Mucosa of rectum (tissue), 2 donors: ENCODE measurements around the gene RANBP17.
"Not testable (repeated sequence)": the region's sequence is repeated elsewhere in the genome, so short reads cannot be mapped to it uniquely, and the experiment has no call there.

Experiments
- H3K27ac ChIP-seq, 2 donors: one replicate each; pipeline ENCODE4 v1.7.0; 2013; ENCODE audit warnings: inconsistent platforms in 2 of 2, low read depth in 2 of 2, low read length in 2 of 2
- H3K27me3 ChIP-seq, 2 donors: one replicate each; pipeline ENCODE4 v1.7.0; 2013; ENCODE audit warnings: low read length in 2 of 2; ENCODE audit not compliant: control insufficient read depth in 2 of 2, insufficient read depth in 2 of 2
- H3K36me3 ChIP-seq, 2 donors: one replicate each; pipeline ENCODE4 v1.7.0; 2013; ENCODE audit warnings: low read length in 2 of 2; ENCODE audit not compliant: control insufficient read depth in 2 of 2, insufficient read depth in 2 of 2
- H3K4me1 ChIP-seq, 2 donors: one replicate each; pipeline ENCODE4 v1.7.0; 2013; ENCODE audit warnings: low read length in 2 of 2, mild to moderate bottlenecking in 1 of 2; ENCODE audit not compliant: control insufficient read depth in 2 of 2, insufficient read depth in 2 of 2
- H3K4me3 ChIP-seq, 2 donors: one replicate each; pipeline ENCODE4 v1.7.0; 2013; ENCODE audit warnings: low read length in 2 of 2
- H3K9ac ChIP-seq, 2 donors: one replicate each; pipeline ENCODE4 v1.7.0; 2013; ENCODE audit warnings: low read length in 2 of 2, low read depth in 1 of 2, mild to moderate bottlenecking in 1 of 2
- H3K9me3 ChIP-seq, 2 donors: one replicate each; pipeline ENCODE4 v1.7.0; 2013; ENCODE audit warnings: low read length in 2 of 2; ENCODE audit not compliant: control insufficient read depth in 2 of 2
- donor health status: healthy.
- donor health status: Normal muscosa, but diverticular disease.

The RANBP17 gene

DNA sequence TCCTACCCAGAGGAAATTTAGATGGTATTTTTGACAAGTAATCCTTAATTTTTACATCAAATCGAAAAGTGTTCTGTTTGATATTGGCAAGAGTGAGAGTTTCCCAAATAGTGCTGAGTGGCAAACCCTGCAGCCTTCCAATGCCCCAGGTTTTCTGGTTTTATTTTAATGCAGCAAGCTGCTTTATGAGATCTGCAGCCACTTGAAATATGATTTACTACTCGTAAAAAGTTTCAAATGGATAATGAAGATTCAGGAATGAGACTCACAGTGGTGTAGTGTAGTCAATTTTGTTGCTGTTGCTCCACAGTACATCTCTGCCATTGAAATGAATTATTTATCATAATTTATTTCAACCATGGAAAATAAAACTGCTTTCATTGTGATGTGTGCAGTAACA is 423.6 kb downstream of the RANBP17 start:
- Histone ChIP-seq H3K9ac (no peak overlapping the region), H3K36me3 (no peaks in the 10 kb centered on the region), H3K4me3 (no peak overlapping the region), H3K27ac (no peak overlapping the region), H3K4me1 (no peaks in the 10 kb centered on the region), H3K9me3 (no peaks in the 10 kb centered on the region), H3K27me3 (no peaks in the 10 kb centered on the region)

- Histone ChIP-seq H3K27ac (no peak overlapping the region), H3K27me3 (no peaks in the 10 kb centered on the region), H3K4me1 (no peaks in the 10 kb centered on the region), H3K4me3 (no peak overlapping the region), H3K36me3 (no peaks in the 10 kb centered on the region), H3K9me3 (no peaks in the 10 kb centered on the region), H3K9ac (no peak overlapping the region)
Observed at GRCh38 chr5:171288066-171288465, 426.2 kb downstream of the RANBP17 start.

DNA sequence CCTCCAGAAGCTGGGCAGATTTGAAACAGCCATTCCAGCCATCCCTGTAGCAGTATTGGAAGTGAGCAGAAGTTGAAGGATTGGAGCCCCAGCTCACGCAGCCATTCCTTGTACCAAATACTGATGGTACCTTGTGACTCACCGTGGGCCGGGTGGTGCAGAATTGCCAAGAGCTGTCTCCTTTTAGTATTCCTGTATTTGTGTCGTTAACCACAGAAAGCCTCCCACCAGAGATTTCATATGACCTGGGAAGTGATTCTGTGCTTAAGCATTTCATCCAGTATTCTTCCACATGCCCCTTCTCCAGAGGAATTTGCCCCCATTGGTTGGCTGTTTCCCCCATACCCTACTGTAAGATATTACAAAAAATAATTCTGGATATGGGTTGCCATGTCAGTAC is 429.6 kb downstream of the RANBP17 start:
- H3K4me1 ChIP-seq = no peaks in the 10 kb centered on the region
- no peak overlapping the region for H3K9ac ChIP-seq
- H3K27me3 ChIP-seq = no peaks in the 10 kb centered on the region
- H3K9me3 ChIP-seq = no peaks in the 10 kb centered on the region
- no peak overlapping the region for H3K4me3 ChIP-seq
- H3K27ac ChIP-seq = no peak overlapping the region
- no peaks in the 10 kb centered on the region for H3K36me3 ChIP-seq

DNA sequence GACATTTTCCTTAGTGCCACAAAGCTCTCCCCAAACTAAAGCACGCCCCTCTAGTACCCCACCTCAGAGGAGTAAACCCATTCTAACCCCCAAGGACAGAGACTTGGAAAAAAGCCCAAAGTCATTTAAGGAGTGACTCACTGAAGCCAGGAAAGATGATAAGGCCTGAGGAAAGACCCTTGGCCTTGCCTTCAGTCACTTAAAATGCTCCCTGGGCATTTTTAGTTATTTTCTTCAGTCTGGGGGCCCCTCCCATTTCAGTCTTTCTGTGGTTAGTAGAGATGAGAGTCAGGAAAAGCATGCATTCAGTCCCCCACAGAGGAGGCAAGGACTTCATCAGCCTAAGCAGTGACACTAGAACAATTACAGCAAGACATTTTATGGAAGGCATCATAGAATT is 433.5 kb downstream of the RANBP17 start:
- no peak overlapping the region for H3K4me3 ChIP-seq
- no peaks in the 10 kb centered on the region for H3K36me3 ChIP-seq
- no peak overlapping the region for H3K27ac ChIP-seq
- no peaks in the 10 kb centered on the region for H3K27me3 ChIP-seq
- H3K9ac ChIP-seq = no peak overlapping the region
- H3K9me3 ChIP-seq = no peaks in the 10 kb centered on the region
- no peaks in the 10 kb centered on the region for H3K4me1 ChIP-seq

DNA sequence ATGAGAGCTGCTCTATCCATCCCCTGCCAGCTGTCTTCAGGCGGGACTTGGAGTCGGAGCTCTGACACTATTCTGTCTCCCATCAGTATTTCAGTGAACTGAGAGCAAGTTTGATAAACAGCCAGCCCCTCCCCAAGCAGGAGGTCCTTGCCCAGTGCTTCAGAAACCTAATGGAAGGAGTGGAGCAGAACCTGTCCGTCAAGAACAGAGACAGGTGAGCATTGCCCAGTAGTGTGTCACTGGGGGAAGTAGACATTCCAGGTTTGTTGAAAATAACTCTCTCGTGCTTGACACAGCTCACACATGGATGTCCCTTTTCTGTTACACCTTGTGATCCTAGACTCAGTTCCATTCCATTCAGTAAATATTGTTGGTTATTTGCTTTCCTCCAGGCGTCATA is 434.0 kb downstream of the RANBP17 start:
- Histone ChIP-seq H3K4me1 (no peaks in the 10 kb centered on the region), H3K27me3 (no peaks in the 10 kb centered on the region), H3K36me3 (peaks cover 0 to 2% of the 10 kb centered on the region in 2 donors), H3K9ac (no peak overlapping the region), H3K4me3 (no peak overlapping the region), H3K27ac (no peak overlapping the region), H3K9me3 (no peaks in the 10 kb centered on the region)

- H3K27ac ChIP-seq, H3K9ac ChIP-seq, H3K27me3 ChIP-seq, H3K4me3 ChIP-seq, H3K9me3 ChIP-seq, H3K36me3 ChIP-seq, H3K4me1 ChIP-seq: not testable (repeated sequence)
Observed at GRCh38 chr5:171297941-171298340, 436.1 kb downstream of the RANBP17 start.

GRCh38 chr5:171299228-171299627 is 437.4 kb downstream of the RANBP17 start:
- H3K36me3 ChIP-seq = peaks cover 0 to 2% of the 10 kb centered on the region in 2 donors
- no peaks in the 10 kb centered on the region for H3K9me3 ChIP-seq
- H3K4me3 ChIP-seq = no peak overlapping the region
- H3K27ac ChIP-seq = no peak overlapping the region
- no peaks in the 10 kb centered on the region for H3K4me1 ChIP-seq
- H3K9ac ChIP-seq = no peak overlapping the region
- peaks cover 1 to 4% of the 10 kb centered on the region in 2 donors for H3K27me3 ChIP-seq

GRCh38 chr5:171299851-171300250 is 438.0 kb downstream of the RANBP17 start:
- Histone ChIP-seq H3K4me1 (no peaks in the 10 kb centered on the region), H3K27ac (no peak overlapping the region), H3K9me3 (no peaks in the 10 kb centered on the region), H3K9ac (no peak overlapping the region), H3K4me3 (no peak overlapping the region), H3K27me3 (peaks cover 4% of the 10 kb centered on the region in 2 donors), H3K36me3 (peaks cover 0 to 2% of the 10 kb centered on the region in 2 donors)

GRCh38 chr5:171300358-171300757 is 438.5 kb downstream of the RANBP17 start:
- no peaks in the 10 kb centered on the region for H3K9me3 ChIP-seq
- no peak overlapping the region for H3K27ac ChIP-seq
- peaks cover 0 to 2% of the 10 kb centered on the region in 2 donors for H3K36me3 ChIP-seq
- no peak overlapping the region for H3K4me3 ChIP-seq
- no peaks in the 10 kb centered on the region for H3K4me1 ChIP-seq
- H3K9ac ChIP-seq = no peak overlapping the region
- peaks cover 4 to 9% of the 10 kb centered on the region in 2 donors for H3K27me3 ChIP-seq

GRCh38 chr5:171306166-171306565 is 444.3 kb downstream of the RANBP17 start:
- no peaks in the 10 kb centered on the region for H3K9me3 ChIP-seq
- no peak overlapping the region for H3K4me3 ChIP-seq
- peaks cover 2 to 4% of the 10 kb centered on the region in 2 donors for H3K4me1 ChIP-seq
- H3K36me3 ChIP-seq = no peaks in the 10 kb centered on the region
- no peak overlapping the region for H3K27ac ChIP-seq
- H3K27me3 ChIP-seq = peaks cover 51 to 53% of the 10 kb centered on the region in 2 donors
- H3K9ac ChIP-seq = no peak overlapping the region
